ENCODE measurements around the gene FAM89B. TPM values are rescaled to one million over a fixed set of nuclear protein-coding genes. Genes with fewer than 3 reads are reported as not detected.
A peak's percentile ranks its signal among the peaks of the same experiment; 100 is the strongest.

FAM89B gene
- polyA plus RNA-seq, 1 donor from 2014 or later = 49.0 TPM

DNA sequence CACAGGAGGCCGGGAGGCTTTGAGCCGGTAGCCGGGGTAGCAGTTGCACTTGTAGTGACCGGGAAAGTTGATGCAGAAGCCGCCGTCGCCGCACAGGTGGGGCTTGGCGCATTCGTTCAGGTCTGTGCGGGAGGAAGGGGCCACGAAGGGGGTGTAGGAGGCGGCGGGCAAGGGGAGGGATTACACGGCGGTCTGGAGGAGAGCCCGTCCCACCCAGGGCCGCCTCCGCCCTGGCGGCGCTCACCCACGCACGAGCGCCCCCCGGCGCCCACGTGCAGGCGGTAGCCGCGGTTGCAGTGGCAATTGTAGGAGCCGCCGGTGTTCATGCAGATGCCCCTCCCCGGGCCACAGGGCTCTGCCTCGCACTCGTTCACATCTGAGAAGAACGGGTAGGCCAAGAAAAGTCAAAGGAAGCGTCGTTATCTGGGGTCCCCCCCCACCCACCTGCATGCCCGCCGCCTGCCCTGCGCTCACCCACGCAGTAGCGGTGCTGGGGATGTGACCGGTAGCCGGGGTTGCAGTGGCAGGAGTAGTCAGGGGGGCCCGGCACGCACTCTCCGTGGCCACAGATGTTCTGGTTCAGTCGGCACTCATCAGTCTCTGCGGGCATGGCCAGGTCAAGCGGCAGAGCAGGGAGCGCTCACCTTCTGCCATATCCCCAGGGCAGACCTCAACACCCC lies 24.8 kb upstream of the FAM89B start:
- Mint-ChIP-seq H3K27ac (peak overlapping the region; percentile 36 to 96 (median 91)), H3K4me1 (peaks cover 24 to 39% (median 38%) of the 10 kb centered on the region in 3 donors), H3K4me3 (peak overlapping the region in 2 of 4 donors; percentile 13 to 70), H3K27me3 (no peaks in the 10 kb centered on the region), H3K36me3 (no peaks in the 10 kb centered on the region), H3K9me3 (no peaks in the 10 kb centered on the region)

DNA sequence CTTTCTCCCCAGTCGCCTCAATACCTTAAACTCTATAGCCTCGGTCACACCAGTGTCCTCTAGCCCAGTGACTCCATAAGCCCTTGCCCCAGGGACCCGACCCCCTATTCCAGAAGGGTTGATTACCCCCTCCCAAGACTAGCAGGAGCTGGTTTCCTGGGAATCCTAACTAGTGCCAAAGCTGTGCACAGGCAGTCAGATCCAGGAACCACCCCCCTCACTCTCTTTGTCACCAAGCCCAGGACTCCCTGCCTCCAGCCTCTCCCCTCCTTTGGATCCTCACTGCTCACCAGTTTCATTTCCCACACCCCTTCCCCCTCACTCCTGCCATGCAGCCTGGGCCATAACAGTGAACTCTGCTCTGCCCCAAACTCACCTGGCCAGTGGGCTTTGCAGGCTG lies 23.9 kb upstream of the FAM89B start:
- Mint-ChIP-seq H3K9me3 (no peaks in the 10 kb centered on the region), H3K4me3 (peak overlapping the region in 2 of 4 donors; percentile 46 to 63), H3K27ac (peak overlapping the region; percentile 36 to 91 (median 81)), H3K36me3 (no peaks in the 10 kb centered on the region), H3K27me3 (no peaks in the 10 kb centered on the region), H3K4me1 (peaks cover 25 to 41% (median 40%) of the 10 kb centered on the region in 3 donors)

DNA sequence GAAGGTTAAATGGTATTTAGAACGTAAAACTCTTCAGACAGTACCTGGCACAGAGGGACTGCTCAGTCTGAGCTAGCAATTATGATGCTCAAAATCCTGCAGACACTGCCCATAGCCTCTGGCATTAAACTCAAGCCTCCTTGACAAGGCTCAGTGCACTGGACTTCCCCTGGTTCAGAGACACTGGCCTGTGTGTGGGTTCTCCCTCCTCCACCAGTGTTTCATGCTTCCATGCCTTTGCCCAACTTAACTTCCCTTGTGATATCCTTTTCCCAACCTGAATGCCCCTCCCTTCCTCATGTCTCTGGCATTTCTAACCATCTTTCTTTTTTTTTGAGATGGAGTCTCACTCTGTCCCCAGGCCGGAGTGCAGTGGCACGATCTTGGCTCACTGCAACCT lies 23.2 kb upstream of the FAM89B start:
- Mint-ChIP-seq H3K9me3 (no peaks in the 10 kb centered on the region), H3K27ac (peak overlapping the region in 1 of 3 donors; percentile 36), H3K4me3 (no peak overlapping the region), H3K27me3 (no peaks in the 10 kb centered on the region), H3K36me3 (no peaks in the 10 kb centered on the region), H3K4me1 (peaks cover 25 to 41% (median 38%) of the 10 kb centered on the region in 3 donors)

DNA sequence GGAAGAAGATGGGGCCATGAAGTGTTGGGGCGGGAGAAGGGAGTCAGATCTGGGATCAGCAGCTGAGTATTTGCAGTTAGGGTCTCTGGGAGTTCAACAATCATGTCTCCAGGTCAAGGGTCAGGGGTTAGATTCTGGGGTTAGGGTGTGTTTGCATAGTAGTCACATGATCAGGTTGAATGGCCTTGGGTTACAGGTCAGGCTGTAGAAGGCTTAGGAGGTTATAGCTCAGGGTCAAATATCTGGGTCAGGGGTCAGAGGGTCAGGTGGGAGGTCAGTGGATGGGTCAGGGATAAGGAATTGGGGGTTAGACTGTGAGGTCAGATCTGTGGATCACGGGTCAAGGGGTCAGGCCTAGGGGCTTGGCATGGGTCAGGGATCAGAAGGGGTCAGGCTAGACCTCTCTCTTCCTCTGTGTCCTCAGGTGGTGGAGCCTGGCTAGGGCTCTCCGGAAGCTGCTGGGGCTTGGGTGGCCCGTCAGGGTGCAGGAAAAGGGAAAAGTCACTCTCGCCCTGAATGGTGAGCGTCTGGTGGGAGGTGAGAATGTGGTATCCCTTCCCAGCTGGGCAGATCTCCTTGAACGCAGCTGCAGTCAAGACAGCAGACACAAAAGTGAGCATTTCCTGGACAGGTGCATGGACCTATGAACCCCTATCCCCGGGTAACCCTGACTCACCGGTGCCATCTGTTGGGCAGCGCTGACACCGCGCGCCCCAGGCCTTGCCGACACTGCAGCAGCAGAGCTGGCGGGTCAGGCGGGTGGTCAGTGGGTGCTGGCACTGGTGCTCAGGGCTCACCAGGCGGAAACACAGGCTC lies 20.6 kb upstream of the FAM89B start:
- Mint-ChIP-seq H3K27ac (peak overlapping the region in 2 of 3 donors; percentile 54 to 88), H3K9me3 (no peaks in the 10 kb centered on the region), H3K27me3 (no peaks in the 10 kb centered on the region), H3K4me3 (peak overlapping the region in 3 of 4 donors; percentile 8 to 75 (median 43)), H3K4me1 (peaks cover 12 to 36% (median 32%) of the 10 kb centered on the region in 3 donors), H3K36me3 (no peaks in the 10 kb centered on the region)

DNA sequence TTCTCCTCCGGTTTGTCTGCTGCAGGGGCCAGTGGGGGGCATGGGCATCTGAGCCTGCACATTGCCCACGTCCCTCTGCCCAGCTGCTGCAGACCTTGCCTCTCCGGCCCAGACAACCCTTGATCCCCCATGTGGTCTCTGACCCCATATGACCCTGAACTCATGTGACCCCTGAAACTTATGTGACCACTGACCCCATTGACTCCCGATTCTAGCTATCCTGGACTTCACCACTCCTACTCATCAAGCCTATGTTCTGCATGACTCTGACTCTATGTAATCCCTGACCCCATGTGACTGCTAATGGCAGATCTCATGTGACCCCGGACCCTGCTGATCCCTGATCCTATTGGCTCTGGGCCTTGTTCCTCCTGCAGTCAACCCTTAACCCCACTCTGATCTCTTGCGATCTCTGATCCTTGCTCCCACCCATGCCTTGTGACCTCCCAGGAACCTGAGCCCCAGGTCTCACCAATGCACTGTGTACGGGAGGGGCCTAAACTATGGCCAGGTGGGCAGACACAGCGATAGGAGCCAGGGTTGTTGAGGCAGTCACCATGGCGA lies 19.9 kb upstream of the FAM89B start:
- H3K36me3 Mint-ChIP-seq = no peaks in the 10 kb centered on the region
- peaks cover 10 to 38% (median 32%) of the 10 kb centered on the region in 3 donors for H3K4me1 Mint-ChIP-seq
- H3K27me3 Mint-ChIP-seq = no peaks in the 10 kb centered on the region
- H3K9me3 Mint-ChIP-seq = no peaks in the 10 kb centered on the region
- peak overlapping the region in 2 of 4 donors; percentile 8 to 75 for H3K4me3 Mint-ChIP-seq
- H3K27ac Mint-ChIP-seq = peak overlapping the region; percentile 54 to 88 (median 78)

DNA sequence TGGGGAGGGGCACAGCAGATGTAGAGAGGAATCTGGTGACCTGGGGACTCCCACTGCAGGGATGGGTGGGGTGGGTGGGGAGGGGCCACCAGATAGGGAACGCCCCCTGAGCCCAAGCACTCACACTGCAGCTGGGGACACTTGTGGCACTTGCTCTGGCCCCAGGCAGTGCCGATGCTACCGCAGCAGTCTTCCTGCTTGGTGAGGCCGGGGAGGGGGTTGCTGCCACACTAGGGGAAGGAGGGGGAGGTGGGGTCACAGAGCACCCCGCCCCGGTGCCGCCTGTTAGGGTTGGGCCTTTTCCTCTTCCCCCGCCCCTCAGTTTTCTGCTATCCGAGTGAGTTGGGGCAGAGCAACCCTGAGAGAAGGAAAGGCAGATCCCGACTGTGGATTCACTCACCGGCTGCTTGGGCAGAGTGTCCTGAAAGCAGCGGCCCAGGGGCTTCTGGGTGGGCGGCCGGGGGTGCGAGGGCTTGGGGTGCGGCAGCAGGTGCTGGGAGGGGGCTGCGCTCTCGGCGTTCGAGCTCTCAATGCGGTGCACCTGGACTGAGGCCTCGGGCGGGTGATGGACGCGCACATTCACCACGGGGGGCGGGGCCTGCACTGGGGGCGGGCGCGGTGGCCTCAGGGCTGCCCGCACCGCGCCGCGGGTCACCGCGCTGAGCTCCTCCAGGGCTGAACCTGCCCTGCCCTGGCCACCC lies 18.9 kb upstream of the FAM89B start:
- H3K27me3 Mint-ChIP-seq = no peaks in the 10 kb centered on the region
- H3K9me3 Mint-ChIP-seq = no peaks in the 10 kb centered on the region
- H3K4me1 Mint-ChIP-seq = peaks cover 10 to 32% (median 26%) of the 10 kb centered on the region in 3 donors

DNA sequence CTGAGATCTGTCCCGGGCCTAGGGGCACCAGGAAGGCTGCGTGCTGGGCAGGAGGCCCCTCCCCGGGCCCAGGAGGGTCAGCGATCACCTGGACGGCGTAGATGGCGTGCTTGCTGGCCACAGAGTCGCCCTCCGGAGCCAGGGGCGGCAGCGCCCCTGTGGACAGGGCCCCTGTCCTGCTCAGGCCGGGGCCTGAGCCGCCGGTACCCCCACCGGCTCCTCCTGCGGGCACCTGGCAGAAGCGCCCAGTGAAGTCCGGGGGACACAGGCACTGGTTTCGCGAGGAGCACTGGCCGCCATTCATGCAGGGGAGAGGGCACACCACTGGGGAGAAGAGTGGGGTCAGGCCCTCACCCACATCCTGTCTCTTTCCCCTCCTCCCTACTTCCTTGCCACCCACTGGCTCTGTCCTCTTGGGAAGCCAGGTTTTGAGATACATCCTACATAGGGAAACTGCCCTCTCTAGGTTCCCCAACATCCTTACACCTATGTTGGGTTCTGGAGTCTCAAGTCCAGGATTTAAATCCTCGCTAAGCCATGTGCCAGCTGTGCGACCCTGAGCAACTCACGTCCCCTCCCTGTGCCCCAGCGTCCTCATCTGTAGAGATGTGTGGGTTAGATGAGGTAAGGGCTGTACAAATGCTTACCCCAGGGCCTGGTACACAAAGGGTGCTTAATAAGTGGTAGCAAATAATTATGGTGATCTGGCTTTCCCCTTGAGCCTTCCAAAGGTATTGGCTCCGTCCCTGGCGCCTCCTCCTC lies 18.1 kb upstream of the FAM89B start:
- peaks cover 10 to 30% (median 22%) of the 10 kb centered on the region in 3 donors for H3K4me1 Mint-ChIP-seq
- no peaks in the 10 kb centered on the region for H3K27me3 Mint-ChIP-seq
- no peaks in the 10 kb centered on the region for H3K9me3 Mint-ChIP-seq
- peak overlapping the region in 3 of 4 donors; percentile 50 to 85 (median 76) for H3K4me3 Mint-ChIP-seq
- H3K27ac Mint-ChIP-seq = peak overlapping the region in 1 of 3 donors; percentile 38
- no peaks in the 10 kb centered on the region for H3K36me3 Mint-ChIP-seq

More for the DNA sequence above, 18.9 kb upstream of the FAM89B start:
- H3K27ac Mint-ChIP-seq = peak overlapping the region in 1 of 3 donors; percentile 54
- H3K4me3 Mint-ChIP-seq = no peak overlapping the region
- no peaks in the 10 kb centered on the region for H3K36me3 Mint-ChIP-seq

DNA sequence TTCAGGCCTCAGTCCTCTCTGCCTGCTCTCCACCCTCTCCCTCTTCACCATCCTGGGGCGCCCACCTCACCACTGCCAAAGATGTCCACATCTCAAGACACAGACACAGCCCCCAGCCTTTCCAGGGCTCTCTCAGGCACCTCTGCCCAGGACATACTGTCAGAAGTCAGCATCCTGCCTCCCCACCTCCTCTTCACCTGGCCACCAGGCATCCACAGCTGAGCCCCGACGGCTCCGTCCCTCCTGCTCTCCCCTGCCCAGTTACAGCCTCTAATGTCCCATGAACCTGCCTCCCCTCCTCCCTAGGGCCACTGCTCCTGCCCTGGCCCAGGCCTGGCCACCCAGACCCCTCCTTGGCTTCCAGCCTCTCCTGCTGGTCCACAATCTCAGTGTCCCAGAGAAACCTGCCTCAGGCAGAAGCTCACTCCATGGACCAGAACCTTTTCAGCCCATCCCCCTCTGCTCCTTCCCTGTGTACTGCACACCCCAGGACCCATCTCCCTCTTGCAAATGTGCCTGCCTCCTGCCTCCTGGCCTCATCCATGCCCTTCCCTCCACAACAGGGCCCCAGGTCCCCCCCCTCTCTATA lies 17.4 kb upstream of the FAM89B start:
- Mint-ChIP-seq H3K4me3 (peak overlapping the region in 2 of 4 donors; percentile 26 to 76), H3K9me3 (no peaks in the 10 kb centered on the region), H3K4me1 (peaks cover 10 to 30% (median 19%) of the 10 kb centered on the region in 3 donors), H3K27ac (peak overlapping the region; percentile 18 to 62 (median 59)), H3K36me3 (no peaks in the 10 kb centered on the region), H3K27me3 (no peaks in the 10 kb centered on the region)

DNA sequence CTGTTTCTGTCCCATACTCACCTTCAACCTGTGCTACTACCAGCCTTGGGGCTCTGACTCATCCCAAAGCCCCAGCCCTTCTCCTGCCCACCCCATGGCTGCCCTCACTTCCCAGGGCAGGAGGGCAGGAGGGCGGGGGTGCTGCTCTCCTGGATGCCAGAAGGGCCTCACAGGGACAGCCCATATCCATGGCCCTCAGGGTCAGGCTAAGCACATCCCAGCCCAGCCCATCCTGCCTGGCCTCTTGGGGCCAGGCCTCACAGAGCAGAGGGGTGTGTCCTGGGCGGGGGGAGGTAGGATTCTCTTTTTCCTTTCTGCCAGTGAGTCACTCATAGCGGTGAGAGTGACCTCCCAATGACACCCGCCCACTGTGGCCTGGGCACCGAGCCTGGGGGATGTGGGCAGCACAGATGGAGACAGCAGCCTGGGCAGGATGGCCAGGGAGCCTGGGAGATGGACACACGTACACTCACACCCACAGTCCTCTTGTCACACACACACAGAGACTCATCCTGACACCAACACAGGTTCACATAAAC lies 16.6 kb upstream of the FAM89B start:
- no peaks in the 10 kb centered on the region for H3K27me3 Mint-ChIP-seq
- H3K4me3 Mint-ChIP-seq = peak overlapping the region in 2 of 4 donors; percentile 35 to 57
- H3K27ac Mint-ChIP-seq = peak overlapping the region in 1 of 3 donors; percentile 62
- H3K9me3 Mint-ChIP-seq = no peaks in the 10 kb centered on the region
- H3K36me3 Mint-ChIP-seq = no peaks in the 10 kb centered on the region
- peaks cover 10 to 30% (median 20%) of the 10 kb centered on the region in 3 donors for H3K4me1 Mint-ChIP-seq

DNA sequence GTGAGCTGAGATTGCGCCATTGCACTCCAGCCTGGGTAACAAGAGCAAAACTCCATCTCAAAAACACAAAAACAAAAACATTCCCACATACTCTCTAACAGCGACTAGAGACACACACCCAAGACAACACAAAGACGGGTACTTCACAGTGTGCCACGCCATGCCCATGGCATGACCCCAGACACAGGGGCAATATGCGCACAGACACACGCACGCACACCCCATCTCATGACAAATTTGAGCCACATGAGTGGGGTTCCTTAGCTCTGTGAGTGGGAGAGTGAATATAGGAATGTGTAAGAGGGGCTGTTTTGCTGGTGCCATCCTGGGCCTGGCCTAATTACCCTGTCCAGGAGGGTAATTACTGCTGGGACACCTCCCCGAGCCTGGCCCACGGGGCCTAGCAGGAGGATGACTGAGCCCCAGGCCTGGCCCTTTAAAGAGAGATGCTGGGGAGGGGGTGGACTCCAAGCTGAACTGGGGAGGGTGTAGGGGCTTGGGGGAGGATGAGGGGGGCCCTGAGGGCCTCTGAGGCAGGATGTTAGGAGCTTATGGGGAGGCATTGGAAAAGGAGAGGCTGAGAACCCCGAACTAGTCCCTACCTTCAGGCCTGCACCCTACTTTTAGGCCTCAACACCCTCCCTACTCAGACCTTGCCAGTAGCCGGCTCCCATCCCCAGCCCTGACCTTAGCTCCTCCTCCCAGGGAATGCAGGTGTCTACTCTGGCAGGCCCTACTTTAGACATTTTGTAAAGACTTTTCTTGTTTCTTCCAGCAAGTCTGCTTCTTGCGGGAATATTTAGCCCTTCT lies 15.7 kb upstream of the FAM89B start:
- Mint-ChIP-seq H3K27me3 (no peaks in the 10 kb centered on the region), H3K4me1 (peaks cover 10 to 25% (median 17%) of the 10 kb centered on the region in 3 donors), H3K4me3 (peak overlapping the region; percentile 70 to 80 (median 77)), H3K9me3 (no peaks in the 10 kb centered on the region), H3K27ac (peak overlapping the region; percentile 31 to 96 (median 46)), H3K36me3 (no peaks in the 10 kb centered on the region)

DNA sequence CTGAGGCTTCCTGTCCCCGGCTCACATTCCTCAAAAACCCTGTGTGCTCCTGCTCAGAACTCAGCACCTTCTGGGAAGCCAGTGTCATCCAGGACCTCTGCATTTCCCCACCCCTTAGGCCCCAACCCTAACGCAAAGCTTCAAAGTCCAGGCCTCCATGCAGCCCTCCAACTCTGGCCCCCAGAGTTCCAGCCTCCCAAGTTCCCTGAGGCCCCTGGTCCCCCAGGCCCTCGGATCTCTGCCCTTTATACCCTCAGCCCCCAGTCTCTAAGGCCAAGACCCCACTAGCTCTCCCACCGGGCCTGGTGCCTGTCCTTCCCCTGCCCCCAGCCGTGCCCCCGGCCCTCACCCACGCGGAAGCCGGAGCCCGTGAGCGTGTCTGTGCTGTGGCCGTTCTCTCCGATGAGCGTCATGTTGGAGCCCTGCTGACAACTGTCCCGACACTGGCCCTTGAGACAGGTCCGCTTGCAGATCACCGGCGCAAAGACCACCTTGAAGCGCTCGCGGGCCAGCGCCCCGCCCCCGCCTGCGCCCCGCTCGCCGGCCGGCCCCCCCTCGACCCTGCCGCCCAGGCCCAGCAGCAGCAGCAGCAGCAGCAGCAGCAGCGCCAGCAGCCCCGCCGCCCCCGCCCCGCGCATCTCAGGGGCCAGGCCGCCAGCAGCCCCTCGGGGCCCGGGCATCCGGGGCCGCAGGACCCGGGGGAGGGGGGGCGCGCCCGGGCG lies 14.9 kb upstream of the FAM89B start:
- peaks cover 2 to 17% (median 9%) of the 10 kb centered on the region in 3 donors for H3K4me1 Mint-ChIP-seq
- no peaks in the 10 kb centered on the region for H3K36me3 Mint-ChIP-seq
- H3K27ac Mint-ChIP-seq = peak overlapping the region in 2 of 3 donors; percentile 31 to 96
- H3K27me3 Mint-ChIP-seq = no peaks in the 10 kb centered on the region
- no peaks in the 10 kb centered on the region for H3K9me3 Mint-ChIP-seq
- peak overlapping the region; percentile 70 to 80 (median 77) for H3K4me3 Mint-ChIP-seq

Measured in IgD-negative memory B cell (primary cell).